GM18507 (cell line): ENCODE measurements around the gene PTPRD.
"Not testable (repeated sequence)": the region's sequence is repeated elsewhere in the genome, so short reads cannot be mapped to it uniquely, and the experiment has no call there.

Experiments
- DNase-seq: peaks from one replicate; pipeline ENCODE4 v3.0.0; 2011; ENCODE audit warnings: low read depth; ENCODE audit not compliant: insufficient read length; ENCODE audit errors: extremely low spot score
- FAIRE-seq: peaks from 2 replicates; lab custom pipeline; 2011; peaks lifted over from hg19 to GRCh38; lab: Jason Lieb, UNC

PTPRD gene

GRCh38 chr9:9186086-9186485, 1426.7 kb downstream of the PTPRD start:
- no peak for DNase-seq
- no peak for FAIRE-seq

- no peak for DNase-seq
- no peak for FAIRE-seq
These were observed 1430.4 kb downstream of the PTPRD start for GRCh38 chr9:9182431-9182830.

GRCh38 chr9:9177081-9177480, 1435.7 kb downstream of the PTPRD start:
- DNase-seq (no peak), FAIRE-seq (no peak)

GRCh38 chr9:9174358-9174757, 1438.4 kb downstream of the PTPRD start:
- FAIRE-seq (no peak), DNase-seq (no peak)

DNA sequence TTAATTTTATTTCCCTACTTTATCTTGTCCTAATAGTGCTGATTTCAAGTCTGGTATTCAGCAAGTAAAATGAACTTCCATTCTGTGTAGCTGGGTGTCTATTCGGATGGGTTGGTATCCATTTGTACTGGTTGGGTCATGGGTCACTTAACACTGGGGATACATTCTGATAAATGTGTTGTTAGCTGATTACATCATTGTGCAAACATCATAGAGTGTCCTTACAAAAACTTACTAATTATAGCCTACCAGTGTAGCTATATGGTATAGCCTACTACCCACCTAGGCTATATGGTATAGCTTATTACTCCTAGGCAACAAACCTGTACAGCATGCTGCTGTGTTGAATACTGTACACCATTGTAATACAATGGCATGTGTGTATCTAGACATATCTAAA, 1439.5 kb downstream of the PTPRD start:
- FAIRE-seq: no peak
- no peak for DNase-seq

DNA sequence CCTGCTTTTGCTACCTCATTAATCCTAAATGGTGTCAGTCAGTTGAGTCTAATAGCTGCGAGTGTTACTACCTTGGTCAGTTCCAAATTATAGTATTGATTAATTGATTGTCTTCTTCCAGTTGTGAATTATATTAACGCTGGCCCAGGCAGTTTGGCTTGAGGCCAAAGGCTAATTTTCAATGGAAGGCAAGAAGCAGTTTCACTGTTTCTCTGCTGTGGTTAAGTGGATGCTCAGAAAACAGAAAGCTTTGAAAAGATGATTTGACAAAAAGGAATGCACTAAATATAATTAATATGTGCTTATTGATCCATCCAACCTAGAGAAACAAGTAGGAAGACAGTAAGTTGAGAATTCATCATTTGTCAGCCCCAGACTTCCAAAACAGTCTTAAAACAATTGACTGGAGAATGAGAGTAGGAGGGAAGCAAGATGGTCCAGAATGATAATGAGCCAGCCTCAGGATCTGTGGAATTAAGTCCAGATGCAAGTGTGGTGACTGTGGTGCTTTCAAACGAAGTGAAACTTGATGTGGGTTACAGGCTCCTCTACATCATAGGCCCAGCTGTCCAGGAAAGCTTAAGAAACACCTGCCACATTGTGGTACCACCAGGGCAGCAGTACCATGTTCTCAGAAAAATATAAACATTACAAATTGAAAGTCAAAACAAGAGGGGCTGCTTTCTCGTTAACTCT, 1442.2 kb downstream of the PTPRD start:
- DNase-seq (no peak), FAIRE-seq (no peak)

DNA sequence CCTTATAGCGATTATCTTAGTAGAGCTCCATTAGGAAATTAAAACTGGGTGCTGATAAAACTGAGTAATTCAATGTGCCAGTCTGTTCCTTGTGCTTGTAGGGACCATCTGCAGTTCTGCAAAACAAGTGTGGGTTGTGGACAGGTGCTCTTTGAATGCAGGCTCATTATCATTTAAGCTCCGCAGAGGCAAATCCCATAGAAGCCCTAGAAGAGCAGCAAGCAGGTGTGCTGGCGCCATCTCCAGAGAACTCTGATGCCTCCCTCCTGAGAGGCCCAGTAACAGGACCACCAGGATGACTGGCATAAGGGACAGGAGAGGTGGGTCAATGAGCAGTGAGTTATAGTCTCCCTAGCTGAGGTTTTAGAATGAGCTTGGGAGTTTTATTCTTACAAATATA, 1470.8 kb downstream of the PTPRD start:
- DNase-seq (no peak), FAIRE-seq (no peak)

DNA sequence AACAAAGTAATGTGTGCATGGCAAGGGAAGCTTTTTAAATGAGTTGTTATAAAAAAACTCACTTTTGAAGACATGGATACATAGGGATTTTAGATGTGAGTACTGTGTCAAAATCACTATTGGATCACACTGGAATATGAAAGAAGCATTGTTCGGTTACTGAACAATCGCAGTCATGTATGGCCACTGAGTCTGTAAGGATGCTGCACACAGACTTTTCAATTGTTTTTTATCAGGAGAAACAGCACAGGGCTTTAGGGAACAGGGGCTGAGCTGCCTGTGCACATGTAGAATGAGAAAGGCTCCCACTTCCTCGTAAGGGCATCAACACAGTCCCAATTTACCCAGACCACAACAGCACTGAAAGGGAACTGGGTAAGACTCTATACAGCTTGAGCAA, 1479.3 kb downstream of the PTPRD start:
- FAIRE-seq (no peak), DNase-seq (no peak)

GRCh38 chr9:9124616-9125015, 1488.2 kb downstream of the PTPRD start:
- FAIRE-seq (no peak), DNase-seq (no peak)

- no peak for FAIRE-seq
- DNase-seq: no peak
These were observed 1490.4 kb downstream of the PTPRD start for GRCh38 chr9:9122230-9122875.

- DNase-seq (no peak), FAIRE-seq (no peak)
These were observed 1494.9 kb downstream of the PTPRD start for GRCh38 chr9:9117866-9118265.

GRCh38 chr9:9112001-9112720, 1500.6 kb downstream of the PTPRD start:
- no peak for FAIRE-seq
- no peak for DNase-seq

- DNase-seq (no peak), FAIRE-seq (no peak)
These were observed 1504.2 kb downstream of the PTPRD start for GRCh38 chr9:9108641-9109040.

DNA sequence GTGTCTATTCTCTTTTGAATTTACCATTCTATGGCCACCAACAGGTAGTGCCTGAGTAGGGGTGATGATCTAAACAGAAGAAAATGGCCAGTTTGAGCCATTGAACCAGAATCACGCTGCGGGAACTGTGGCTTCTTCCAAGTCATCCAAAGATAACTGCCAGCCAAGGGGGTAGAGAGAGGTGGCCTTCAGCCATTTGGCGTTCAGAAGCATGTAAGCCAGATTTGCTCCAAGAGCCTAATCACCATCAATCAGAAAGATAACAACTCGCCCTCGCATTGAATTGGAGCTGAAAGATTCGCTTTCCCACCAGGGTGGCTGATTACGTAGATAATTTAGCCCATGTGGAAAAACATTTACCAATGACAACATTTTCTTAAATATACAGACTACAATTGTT, 1510.5 kb downstream of the PTPRD start:
- no peak for FAIRE-seq

DNA sequence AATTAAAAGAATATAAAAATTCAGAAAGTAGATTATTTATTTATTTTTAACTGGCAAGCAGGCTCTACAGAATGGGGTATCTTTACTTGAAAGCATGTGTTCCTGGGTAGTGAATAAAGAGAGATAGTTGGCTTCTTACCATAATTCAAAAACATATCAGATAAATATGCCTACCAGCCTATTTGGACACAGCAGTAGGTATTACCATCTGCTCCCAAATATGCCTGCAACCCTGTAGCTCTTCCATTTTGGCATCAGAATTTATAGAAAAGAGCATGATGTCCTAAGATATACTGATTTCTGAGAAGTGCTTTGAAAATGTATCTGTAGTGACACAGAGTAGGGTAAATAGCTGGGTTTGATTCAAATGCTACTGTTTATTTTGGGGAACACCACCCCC, 1512.7 kb downstream of the PTPRD start:
- DNase-seq: no peak
- FAIRE-seq: no peak

More for the DNA sequence above, 1510.5 kb downstream of the PTPRD start:
- no peak for DNase-seq

GRCh38 chr9:9099646-9100045, 1513.2 kb downstream of the PTPRD start:
- FAIRE-seq (no peak), DNase-seq (no peak)

DNA sequence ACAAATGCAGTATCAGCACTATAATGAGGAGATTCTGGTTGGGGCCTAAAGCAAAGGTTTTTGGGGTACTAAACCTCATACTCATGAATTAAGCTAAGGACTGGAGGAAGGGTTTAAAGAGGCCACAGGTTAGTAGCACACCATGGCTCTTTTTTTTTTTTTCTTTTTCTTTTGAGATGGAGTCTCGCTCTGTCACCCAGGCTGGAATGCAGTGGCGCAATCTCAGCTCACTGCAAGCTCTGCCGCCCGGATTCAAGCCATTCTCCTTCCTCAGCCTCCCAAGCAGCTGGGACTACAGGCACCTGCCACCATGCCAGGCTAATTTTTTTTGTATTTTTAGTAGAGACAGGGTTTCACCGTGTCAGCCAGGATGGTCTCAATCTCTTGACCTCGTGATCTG, 1515.5 kb downstream of the PTPRD start:
- FAIRE-seq, DNase-seq: not testable (repeated sequence)

GRCh38 chr9:9091387-9091786, 1521.4 kb downstream of the PTPRD start:
- FAIRE-seq (no peak), DNase-seq (no peak)

- FAIRE-seq (no peak), DNase-seq (no peak)
These were observed 1533.3 kb downstream of the PTPRD start for GRCh38 chr9:9079473-9079872.

DNA sequence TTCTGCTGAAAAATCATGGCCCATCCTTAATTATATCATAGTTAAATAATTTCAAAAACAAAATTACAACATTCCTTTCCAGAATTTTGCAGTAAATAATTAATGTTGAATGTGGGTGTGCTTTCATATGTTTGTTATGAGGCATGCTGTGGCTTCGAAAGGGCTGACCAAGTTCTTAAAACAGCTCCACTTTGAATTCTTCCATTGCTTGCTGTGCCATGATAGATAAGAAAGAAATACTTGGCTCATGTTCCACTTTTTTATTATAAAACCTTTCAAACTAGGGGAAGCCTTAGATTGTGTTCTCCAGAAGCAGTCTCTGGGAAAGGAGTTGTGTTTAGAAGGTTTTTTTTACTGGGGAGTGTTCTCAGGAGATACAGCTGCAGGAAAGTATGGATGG, 1534.5 kb downstream of the PTPRD start:
- DNase-seq: no peak
- FAIRE-seq: no peak

DNA sequence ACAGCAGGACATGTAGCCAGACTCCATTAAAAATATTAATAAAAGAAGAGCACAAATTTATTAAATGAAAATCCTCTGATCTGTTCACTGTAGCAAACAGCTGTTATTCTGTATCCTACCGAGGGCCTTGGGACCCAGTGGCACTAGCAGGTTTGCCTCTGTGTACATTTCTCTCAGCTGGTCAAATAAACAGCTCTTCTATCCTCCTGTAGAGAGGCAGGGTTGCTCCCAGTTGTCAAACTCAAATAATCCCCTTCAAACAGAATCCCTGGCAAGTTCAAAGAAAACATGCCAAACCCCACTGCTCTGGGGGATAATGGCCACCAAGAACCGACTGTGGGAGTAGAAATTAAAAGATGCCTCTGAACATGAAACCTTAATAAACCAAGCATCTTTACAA, 1551.2 kb downstream of the PTPRD start:
- no peak for DNase-seq
- FAIRE-seq: no peak
